Hematopoietic multipotent progenitor cell treated with erythropoietin and hydrocortisone succinate and interleukin-3 and kit ligand, for 4 days (in vitro differentiated cells): ENCODE data around the gene MED1.

Experiments
- DNase-seq: peaks from one replicate; pipeline ENCODE4 v3.0.0-alpha.2; 2015

The MED1 gene

DNA sequence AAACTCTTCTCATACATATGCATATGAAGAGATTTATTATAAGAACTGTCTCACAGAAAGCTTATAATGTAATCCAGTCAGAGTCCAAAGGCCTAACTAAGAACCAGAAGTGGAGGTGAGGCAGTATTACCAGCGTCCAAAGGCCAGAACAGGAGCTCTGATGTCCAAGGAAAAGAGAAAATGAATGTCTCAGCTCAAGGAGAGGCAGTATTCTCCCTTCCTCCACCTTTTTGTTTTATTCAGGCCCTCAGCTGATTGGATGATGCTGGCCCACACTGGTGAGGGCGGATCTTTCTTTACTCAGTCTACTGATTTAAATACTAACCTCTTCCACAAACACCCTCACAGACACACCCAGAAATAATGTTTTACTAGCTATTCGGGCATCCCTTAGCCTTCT is 93.1 kb downstream of the MED1 start:
- DNase-seq = no peak

DNA sequence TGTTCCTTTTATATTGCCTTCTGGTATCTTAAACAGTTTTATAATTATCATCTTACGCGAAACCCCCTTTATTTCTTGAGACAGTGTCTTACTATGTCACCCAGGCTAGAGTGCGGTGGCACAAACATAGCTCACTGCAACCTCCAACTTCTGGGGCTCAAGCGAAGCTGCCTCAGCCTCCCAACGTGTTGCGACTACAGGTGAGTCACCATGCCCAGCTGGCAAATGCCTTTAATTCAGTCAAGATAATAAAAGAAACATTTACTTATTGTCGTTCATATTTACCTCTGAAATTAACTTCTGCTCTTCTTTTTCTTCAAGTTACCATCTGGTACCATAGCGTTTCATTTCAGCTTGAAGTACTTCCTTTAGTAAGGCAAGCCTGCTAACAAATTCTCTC is 93.6 kb downstream of the MED1 start:
- no peak for DNase-seq
